ENCODE data around the gene SYT6.

DNA sequence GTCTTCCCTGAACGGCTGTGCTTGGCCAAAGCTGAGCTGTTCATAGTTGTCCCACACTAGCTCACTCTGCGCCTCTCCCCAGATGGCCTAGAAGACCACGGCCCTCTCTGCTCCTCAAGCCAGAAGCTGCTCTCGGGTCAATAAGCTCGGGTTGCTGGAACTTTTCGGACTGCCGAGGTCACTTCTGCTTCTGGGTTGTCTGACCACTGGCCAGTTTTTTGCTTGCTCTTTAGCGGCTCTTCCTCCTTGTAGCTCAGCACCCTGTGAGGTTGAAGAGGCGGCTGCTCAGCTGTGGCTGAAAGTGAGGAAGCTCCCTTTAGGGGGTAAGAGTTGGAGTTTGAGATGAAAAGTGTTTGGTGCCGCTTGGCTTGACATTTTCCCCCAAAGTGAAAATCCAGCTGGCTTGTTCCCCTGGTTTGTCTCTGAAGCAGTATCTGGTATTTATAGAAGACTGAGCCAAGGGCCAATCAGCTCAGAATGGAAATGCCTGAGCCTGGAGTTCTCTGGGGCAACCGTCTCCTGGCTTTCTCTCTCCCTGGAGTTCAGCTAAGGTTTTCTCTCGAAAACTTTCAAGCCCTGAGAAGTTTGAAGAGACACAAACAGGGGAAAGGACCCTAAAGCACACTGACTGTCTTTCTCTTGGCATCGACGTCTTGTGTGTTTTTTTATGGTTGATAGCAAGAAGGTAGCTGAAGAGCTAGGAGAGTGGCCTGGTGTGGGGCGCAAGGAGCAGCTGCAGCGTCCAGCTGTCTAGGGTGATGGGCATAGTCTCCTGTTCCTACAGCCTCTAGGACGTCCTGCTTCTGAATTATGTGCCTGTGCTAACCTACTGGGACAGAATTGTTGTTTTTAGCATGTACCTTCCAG, 72.0 kb downstream of the SYT6 start:
- TF ChIP-seq CTCF (IDR thresholded peaks at IDR 0.05), result no peak
- no peak for TF ChIP-seq POLR2A (IDR thresholded peaks at IDR 0.05)
- TF ChIP-seq POLR2AphosphoS5 (IDR thresholded peaks at IDR 0.05), result no peak
- TF ChIP-seq EP300 (IDR thresholded peaks at IDR 0.05; ENCODE audit: low read depth), result no peak
